NCI-H2196 treated with DMSO at 0.1 percent for 48 hours (cell line): ENCODE data around the gene SFXN5.
A peak's percentile ranks its signal among the peaks of the same experiment; 100 is the strongest.
"Not testable (repeated sequence)": the region's sequence is repeated elsewhere in the genome, so short reads cannot be mapped to it uniquely, and the experiment has no call there.

Experiments
- DNase-seq: peaks from one replicate; lab custom pipeline; 2025; ENCODE audit not compliant: unreplicated experiment; lab: John Stamatoyannopoulos, UW

The SFXN5 gene

GRCh38 chr2:73101626-73102256 lies 30.2 kb upstream of the SFXN5 start:
- no peak for DNase-seq

- no peak for DNase-seq
Observed at GRCh38 chr2:73100956-73101355, 29.4 kb upstream of the SFXN5 start.

GRCh38 chr2:73099486-73099885 lies 28.0 kb upstream of the SFXN5 start:
- no peak for DNase-seq

GRCh38 chr2:73095910-73096309 lies 24.4 kb upstream of the SFXN5 start:
- no peak for DNase-seq

- not testable (repeated sequence) for DNase-seq
Observed at GRCh38 chr2:73093601-73094218, 22.2 kb upstream of the SFXN5 start.

- no peak for DNase-seq
Observed at GRCh38 chr2:73092146-73092783, 20.8 kb upstream of the SFXN5 start.

GRCh38 chr2:73091696-73092095 lies 20.2 kb upstream of the SFXN5 start:
- no peak for DNase-seq

- no peak for DNase-seq
Observed at GRCh38 chr2:73091164-73091563, 19.7 kb upstream of the SFXN5 start.

GRCh38 chr2:73089270-73090030 lies 17.9 kb upstream of the SFXN5 start:
- no peak for DNase-seq

- no peak for DNase-seq
Observed at GRCh38 chr2:73088703-73089102, 17.2 kb upstream of the SFXN5 start.

- no peak for DNase-seq
Observed at GRCh38 chr2:73088211-73088610, 16.7 kb upstream of the SFXN5 start.

- DNase-seq: no peak
Observed at GRCh38 chr2:73087311-73087710, 15.8 kb upstream of the SFXN5 start.

GRCh38 chr2:73085691-73086090 lies 14.2 kb upstream of the SFXN5 start:
- DNase-seq: peak; percentile 8

GRCh38 chr2:73084971-73085370 lies 13.5 kb upstream of the SFXN5 start:
- DNase-seq: no peak

- DNase-seq: no peak
Observed at GRCh38 chr2:73083886-73084800, 12.6 kb upstream of the SFXN5 start.

GRCh38 chr2:73082523-73083410 lies 11.3 kb upstream of the SFXN5 start:
- no peak for DNase-seq

- DNase-seq: no peak
Observed at GRCh38 chr2:73081181-73081671, 9.7 kb upstream of the SFXN5 start.

- DNase-seq: no peak
Observed at GRCh38 chr2:73080321-73081131, 9.0 kb upstream of the SFXN5 start.

- no peak for DNase-seq
Observed at GRCh38 chr2:73079636-73080035, 8.1 kb upstream of the SFXN5 start.
